K562 (cell line): Measurements from ENCODE around the gene CACNB2. TPM values are rescaled to one million over a fixed set of nuclear protein-coding genes. Genes with fewer than 3 reads are reported as not detected.
"Not testable (repeated sequence)": the region's sequence is repeated elsewhere in the genome, so short reads cannot be mapped to it uniquely, and the experiment has no call there.

Source experiments
- ATAC-seq: fragments of 200-7000 bp; cut with Tn5 transposase; 3 replicates; pipeline ENCODE4 v1.9.1; 2020; ENCODE audit warnings: moderate library complexity
- BruUV-seq: library from RNA; stranded (reverse); fragments of 400-500 nt; replicated peaks from 2 replicates; lab custom pipeline; 2021; lab: Mats Ljungman, UMichigan
- CTCF ChIA-PET: fragments of 300-600 bp; formaldehyde crosslinking; extraction: SDS; loops from one replicate; lab custom pipeline; 2021; ENCODE audit warnings: low intra/inter-chr PET ratio; lab: Yijun Ruan, JAX
- POLR2A ChIA-PET: fragments of 300-600, 350-650 bp; sonication (Branson Sonifier 250); formaldehyde crosslinking; extraction: SDS; loops from one replicate; lab custom pipeline; 2021; ENCODE audit warnings: antibody characterized with exemption, inconsistent platforms; lab: Yijun Ruan, JAX
- DNase-seq, 4 experiments: peaks; one replicate each; pipeline versions ENCODE4 v3.0.0 to v3.0.0-alpha.2; 2011 to 2018; ENCODE audit warnings: low spot score in 3 of 4, mixed read lengths in 3 of 4; ENCODE audit errors: extremely low read depth in 1 of 4
- FAIRE-seq: peaks from 2 replicates; lab custom pipeline; 2011; peaks lifted over from hg19 to GRCh38; lab: Jason Lieb, UNC
- H2AFZ ChIP-seq: 2 replicates; pipeline ENCODE4 v1.6.0; 2011; ENCODE audit warnings: low read depth, low read length, control low read depth, inconsistent platforms
- H3K27ac ChIP-seq: fragments of 200-600 bp; 3 replicates; pipeline ENCODE4 v1.8.0; 2011; ENCODE audit warnings: low read depth, mild to moderate bottlenecking, control low read depth, inconsistent platforms, low read length, moderate library complexity, mixed read lengths; ENCODE audit errors: extremely low read depth
- H3K27me3 ChIP-seq, 2 experiments: fragments of 300-600 bp in 1 of 2; 2 replicates in 1 of 2; 3 replicates in 1 of 2; pipeline versions ENCODE4 v1.6.0 to v1.8.0; 2011; ENCODE audit warnings: inconsistent platforms in 2 of 2, low read length in 2 of 2, mild to moderate bottlenecking in 1 of 2, mixed read lengths in 1 of 2, moderate library complexity in 1 of 2; ENCODE audit not compliant: control insufficient read depth in 2 of 2, insufficient read depth in 2 of 2
- H3K36me3 ChIP-seq: fragments of 300-600 bp; 3 replicates; pipeline ENCODE4 v1.8.0; 2011; ENCODE audit warnings: mild to moderate bottlenecking, low read length, inconsistent platforms; ENCODE audit not compliant: control insufficient read depth, insufficient read depth
- H3K4me1 ChIP-seq, 2 experiments: fragments of 200-600 bp in 1 of 2; replicated peaks in 1 of 2; 2 replicates in 1 of 2; 3 replicates in 1 of 2; pipeline versions ENCODE4 v1.5.1 to v1.8.0; 2011; ENCODE audit warnings: inconsistent platforms in 2 of 2, low read length in 2 of 2, mild to moderate bottlenecking in 1 of 2, mixed read lengths in 1 of 2, moderate library complexity in 1 of 2; ENCODE audit not compliant: control insufficient read depth in 2 of 2, insufficient read depth in 2 of 2
- H3K4me2 ChIP-seq: 2 replicates; pipeline ENCODE4 v1.6.1; 2011; ENCODE audit warnings: low read length, control low read depth, inconsistent platforms, mixed read lengths; ENCODE audit not compliant: insufficient read depth
- H3K4me3 ChIP-seq: fragments of 200-600 bp; sonication (generic), shearing (Covaris generic); 2 replicates; pipeline ENCODE4 v1.5.1; 2016; ENCODE audit warnings: control low read depth, inconsistent platforms
- H3K79me2 ChIP-seq: fragments of 200-600 bp; 3 replicates; pipeline ENCODE4 v1.8.0; 2011; ENCODE audit warnings: low read length, inconsistent platforms; ENCODE audit not compliant: control insufficient read depth, insufficient read depth
- H3K9ac ChIP-seq, 2 experiments: 2 replicates each; pipeline versions ENCODE4 v1.6.0 to v1.6.1; 2011; ENCODE audit warnings: low read depth in 2 of 2, low read length in 2 of 2, control low read depth in 1 of 2, inconsistent platforms in 1 of 2, mild to moderate bottlenecking in 1 of 2, mixed read lengths in 1 of 2; ENCODE audit not compliant: insufficient read depth in 1 of 2
- H3K9me1 ChIP-seq: one replicate; pipeline ENCODE4 v1.6.0; 2011; ENCODE audit warnings: inconsistent platforms, mild to moderate bottlenecking, low read length, moderate library complexity; ENCODE audit not compliant: control insufficient read depth, insufficient read depth
- H3K9me3 ChIP-seq: replicated peaks from 2 replicates; pipeline ENCODE4 v1.5.1; 2011; ENCODE audit warnings: low read depth, low read length, inconsistent platforms; ENCODE audit not compliant: control insufficient read depth, insufficient read depth
- H4K20me1 ChIP-seq: replicated peaks from 2 replicates; pipeline ENCODE4 v1.6.1; 2011; ENCODE audit warnings: low read length, inconsistent platforms, mixed read lengths; ENCODE audit not compliant: control insufficient read depth, insufficient read depth
- ADNP ChIP-seq: fragments of 200-800 bp; sonication (Bioruptor generic); IDR thresholded peaks from 2 replicates; pipeline ENCODE4 v1.6.1; 2016; ENCODE audit warnings: missing genetic modification characterization, missing compliant biosample characterization
- ARID1B ChIP-seq: fragments of 450-650 bp; IDR thresholded peaks from 2 replicates; pipeline ENCODE4 v1.6.1; 2016; ENCODE audit warnings: antibody characterized with exemption, mild to moderate bottlenecking, inconsistent platforms
- CHCHD3 ChIP-seq: fragments of 250-450 bp; sonication (Bioruptor Pico); IDR thresholded peaks from 2 replicates; pipeline ENCODE4 v2.1.2; 2022; ENCODE audit warnings: mild to moderate bottlenecking
- CREB5 ChIP-seq: fragments of 250-450 bp; sonication (Bioruptor Pico); IDR thresholded peaks from 2 replicates; pipeline ENCODE4 v1.5.0; 2020; ENCODE audit warnings: mild to moderate bottlenecking
- TRIM24 ChIP-seq, 2 experiments: fragments of 450-650 bp; IDR thresholded peaks; 2 replicates each; pipeline ENCODE4 v1.6.1; 2016
- ZNF347 ChIP-seq: fragments of 450-650 bp; formaldehyde crosslinking; IDR thresholded peaks from 2 replicates; pipeline ENCODE4 v1.4.0; 2020; ENCODE audit warnings: low read depth, mild to moderate bottlenecking, moderate library complexity
- WGBS: fragments of 100-300 bp; shearing (Covaris generic); methylation state at CpG from one replicate; pipeline ENCODE4 v1.1.6; 2016; ENCODE audit warnings: low coverage, mixed read lengths; ENCODE audit not compliant: insufficient coverage; ENCODE audit errors: missing lambda C conversion rate; 5-methylcytosine and 5-hydroxymethylcytosine counted together
- in situ Hi-C: fragments of 300-500 bp; cut with MboI; formaldehyde crosslinking; loops from 4 replicates; pipeline ENCODE4 v1.15.0; 2018; ENCODE audit warnings: inconsistent platforms, mixed read lengths
- intact Hi-C: fragments of 100-400 bp; cut with micrococcal nuclease; formaldehyde crosslinking; loops from 2 replicates; pipeline ENCODE4 v1.14.2; 2022
- polyA plus RNA-seq, 8 experiments: library from polyadenylated mRNA; depleted of rRNA in 4 of 8; stranded (reverse) in 5 of 8; unstranded in 3 of 8; fragments of >200 nt; fragmentation: Nextera tagmentation in 2 of 8; fragmentation: Illumina TruSeq in 1 of 8; extraction: Ambion mirVana in 2 of 8; extraction: Trizol in 1 of 8; gene quantifications; 2 replicates each; pipeline versions ENCODE4 v1.2.1 to v1.2.3, GENCODE V29; 2011 to 2014; ENCODE audit warnings: inconsistent platforms in 1 of 8, missing spikeins in 1 of 8
- total RNA-seq, 7 experiments: library from RNA; depleted of rRNA in 6 of 7; stranded (reverse); fragments of >200 nt in 6 of 7; fragmentation: Illumina TruSeq in 2 of 7; extraction: Trizol in 2 of 7; gene quantifications; 2 replicates each; pipeline versions ENCODE4 v1.2.1 to v1.2.3, GENCODE V29; 2011 to 2021; ENCODE audit warnings: low replicate concordance in 1 of 7
- TF ChIP-seq, protein P1 (sequence below): IDR thresholded peaks from 2 replicates; pipeline ENCODE4 v1.6.1; 2011; ENCODE audit warnings: borderline replicate concordance, low read depth, mild to moderate bottlenecking, moderate library complexity, low read length; ENCODE audit not compliant: insufficient read depth, poor library complexity, severe bottlenecking

Gene CACNB2
- total and polyA plus RNA-seq, 9 of the 15 experiments (the other 6 are each of a cell fraction or from before 2014, with no cell fraction given) = 1.8 to 2.2 TPM; not detected in 7

GRCh38 chr10:18181382-18181781 is 41.2 kb downstream of the CACNB2 start:
- H2AFZ ChIP-seq, H3K27ac ChIP-seq, H3K4me1 ChIP-seq, H4K20me1 ChIP-seq, intact Hi-C loops, BruUV-seq, in situ Hi-C loops, H3K9ac ChIP-seq, FAIRE-seq, H3K27me3 ChIP-seq, H3K4me3 ChIP-seq, H3K9me1 ChIP-seq, DNase-seq, POLR2A ChIA-PET, ATAC-seq, H3K4me2 ChIP-seq, H3K9me3 ChIP-seq, H3K79me2 ChIP-seq, CTCF ChIA-PET, H3K36me3 ChIP-seq: not testable (repeated sequence)
- 2% methylated on average over 5 of the region's 5 CpGs for WGBS

- ChIA-PET CTCF (no interaction called here), POLR2A (no interaction called here)
- DNase-seq (no peak), FAIRE-seq (no peak)
- H3K36me3 ChIP-seq = no peaks in the 10 kb centered on the region
- no peak overlapping the region for H3K4me2 ChIP-seq
- H3K9me1 ChIP-seq = no peaks in the 10 kb centered on the region
- H2AFZ ChIP-seq = no peak overlapping the region
- no peak overlapping the region for H3K9ac ChIP-seq
- H4K20me1 ChIP-seq = no peaks in the 10 kb centered on the region
- in situ Hi-C loops = no loop called here
- TF ChIP-seq TRIM24 (IDR thresholded peaks at IDR 0.05) (no peak), CHCHD3 (CRISPR knock-in tag) (no peak), CREB5 (CRISPR knock-in tag) (no peak), ARID1B (no peak), ZNF347 (CRISPR knock-in tag) (no peak), ADNP (no peak)
- TF ChIP-seq, protein P1, sequence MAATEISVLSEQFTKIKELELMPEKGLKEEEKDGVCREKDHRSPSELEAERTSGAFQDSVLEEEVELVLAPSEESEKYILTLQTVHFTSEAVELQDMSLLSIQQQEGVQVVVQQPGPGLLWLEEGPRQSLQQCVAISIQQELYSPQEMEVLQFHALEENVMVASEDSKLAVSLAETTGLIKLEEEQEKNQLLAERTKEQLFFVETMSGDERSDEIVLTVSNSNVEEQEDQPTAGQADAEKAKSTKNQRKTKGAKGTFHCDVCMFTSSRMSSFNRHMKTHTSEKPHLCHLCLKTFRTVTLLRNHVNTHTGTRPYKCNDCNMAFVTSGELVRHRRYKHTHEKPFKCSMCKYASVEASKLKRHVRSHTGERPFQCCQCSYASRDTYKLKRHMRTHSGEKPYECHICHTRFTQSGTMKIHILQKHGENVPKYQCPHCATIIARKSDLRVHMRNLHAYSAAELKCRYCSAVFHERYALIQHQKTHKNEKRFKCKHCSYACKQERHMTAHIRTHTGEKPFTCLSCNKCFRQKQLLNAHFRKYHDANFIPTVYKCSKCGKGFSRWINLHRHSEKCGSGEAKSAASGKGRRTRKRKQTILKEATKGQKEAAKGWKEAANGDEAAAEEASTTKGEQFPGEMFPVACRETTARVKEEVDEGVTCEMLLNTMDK = no peak
- TF ChIP-seq, all 486 proteins: peak for 0
- no peaks in the 10 kb centered on the region for H3K27me3 ChIP-seq
- intact Hi-C loops = no loop called here
- ATAC-seq = no peak
- 0% methylated on average over 3 of the region's 3 CpGs for WGBS
- H3K4me3 ChIP-seq = no peak overlapping the region
- no peaks in the 10 kb centered on the region for H3K4me1 ChIP-seq
- no peak overlapping the region for H3K27ac ChIP-seq
- no peaks in the 10 kb centered on the region for H3K79me2 ChIP-seq
- BruUV-seq = no TSS peak
- no peaks in the 10 kb centered on the region for H3K9me3 ChIP-seq
These were observed 45.4 kb downstream of the CACNB2 start for GRCh38 chr10:18185621-18186020.
